ENCODE measurements around the gene PNMA8B.
A peak's percentile ranks its signal among the peaks of the same experiment; 100 is the strongest.
"Not testable (repeated sequence)": the region's sequence is repeated elsewhere in the genome, so short reads cannot be mapped to it uniquely, and the experiment has no call there.

PNMA8B gene

DNA sequence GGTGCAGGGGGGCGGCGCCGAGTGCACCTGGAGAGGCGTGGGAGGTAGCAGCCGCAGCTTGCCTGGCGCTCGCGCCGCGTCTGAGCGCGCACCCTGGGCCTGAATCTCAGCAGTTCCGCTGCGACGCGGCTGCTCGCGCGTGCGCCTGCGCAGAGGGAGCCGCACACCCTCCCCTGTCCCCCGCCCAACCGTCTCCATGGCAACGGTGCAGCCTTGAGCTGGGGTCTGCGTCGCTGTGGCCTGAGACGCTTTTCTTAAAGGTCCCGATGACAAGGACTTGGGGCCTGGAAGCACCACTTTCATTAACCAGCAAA lies at the start of gene PNMA8B:
PNMA8B (minus strand) TSS at position 82 of the 314 bp plus-strand sequence. CDS start 402 bp downstream, outside the sequence.
- DNase-seq (ENCODE audit: low spot score), result peak; percentile 91

DNA sequence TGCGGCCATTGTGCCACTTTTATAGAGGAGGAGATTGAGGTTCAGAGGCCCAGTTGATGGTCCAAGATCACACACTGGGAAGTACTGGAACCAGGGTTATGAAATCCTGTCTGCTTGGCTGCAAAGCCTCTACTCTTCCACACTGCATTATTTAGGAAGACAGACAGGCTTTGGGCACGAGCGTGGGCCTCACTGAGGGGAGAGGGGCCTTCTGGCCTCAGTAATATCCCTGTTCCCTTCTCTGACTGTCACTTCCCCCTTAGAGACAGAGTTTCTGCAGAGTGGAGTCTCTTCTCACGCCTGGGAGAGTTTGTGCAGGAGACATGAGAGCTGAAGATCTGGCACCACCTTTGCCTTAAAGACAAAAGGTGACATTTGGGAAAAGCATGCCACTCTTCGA lies 49.0 kb upstream of the PNMA8B start:
- DNase-seq (ENCODE audit: low spot score), result no peak

GRCh38 chr19:46542428-46543230 lies 47.0 kb upstream of the PNMA8B start:
- DNase-seq (ENCODE audit: low spot score), result peak; percentile 87

- no peak for DNase-seq (ENCODE audit: low spot score)
Measured at GRCh38 chr19:46537136-46538097, 41.8 kb upstream of the PNMA8B start.

GRCh38 chr19:46536391-46536790 lies 40.7 kb upstream of the PNMA8B start:
- no peak for DNase-seq (ENCODE audit: low spot score)

- DNase-seq (ENCODE audit: low spot score), result no peak
Measured at GRCh38 chr19:46533621-46534081, 38.0 kb upstream of the PNMA8B start.

DNA sequence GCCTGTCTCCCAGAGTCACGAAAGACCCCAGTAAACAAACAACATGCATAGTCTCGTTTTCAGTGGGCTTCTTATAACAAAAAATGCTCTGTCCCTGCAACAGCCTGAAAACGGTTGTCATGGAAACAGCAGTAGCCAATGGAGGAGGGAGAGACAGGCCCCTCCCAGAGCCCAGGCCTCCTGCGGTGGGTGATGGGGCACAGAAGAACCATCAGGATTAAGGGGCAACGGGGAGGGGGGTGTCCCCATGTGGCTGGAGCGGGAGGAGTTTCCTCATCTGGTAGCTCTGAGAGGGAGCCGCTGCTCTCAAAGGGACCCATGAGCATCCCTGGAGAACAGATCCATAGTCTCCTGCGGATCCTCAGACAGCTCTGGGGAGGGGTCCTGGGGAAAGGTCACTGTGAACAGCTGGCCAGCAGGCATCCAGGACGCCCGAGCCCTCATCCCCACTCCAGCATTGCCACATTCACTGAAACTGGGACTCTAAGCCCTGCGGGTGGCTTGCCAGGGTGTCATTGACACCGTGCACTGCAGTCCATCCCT lies 37.5 kb upstream of the PNMA8B start:
- DNase-seq (ENCODE audit: low spot score), result no peak

- DNase-seq (ENCODE audit: low spot score), result no peak
Measured at GRCh38 chr19:46530636-46531035, 35.0 kb upstream of the PNMA8B start.

GRCh38 chr19:46529622-46530451 lies 34.2 kb upstream of the PNMA8B start:
- peak; percentile 56 for DNase-seq (ENCODE audit: low spot score)

- DNase-seq (ENCODE audit: low spot score), result no peak
Measured at GRCh38 chr19:46528601-46529590, 33.2 kb upstream of the PNMA8B start.

DNA sequence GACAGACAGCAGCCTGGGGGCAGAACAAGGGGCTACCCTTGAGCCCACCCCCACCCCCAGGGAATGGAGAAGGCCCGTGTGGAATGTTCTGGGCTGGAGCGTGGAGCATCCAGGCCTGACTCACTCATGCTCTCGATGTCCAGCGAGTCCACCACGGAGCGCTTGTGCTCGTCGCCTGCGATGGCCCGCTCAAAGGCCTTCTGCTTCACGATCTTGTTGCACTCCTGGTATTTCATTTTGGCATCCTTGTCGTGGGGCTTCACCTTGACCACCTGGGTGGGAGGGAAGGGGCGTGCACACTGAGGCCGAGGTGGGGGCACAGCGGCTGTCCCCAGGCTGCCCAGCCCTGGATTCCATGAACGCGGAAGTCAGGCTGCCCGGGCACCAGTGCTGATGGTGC lies 31.1 kb upstream of the PNMA8B start:
- not testable (repeated sequence) for DNase-seq (ENCODE audit: low spot score)

GRCh38 chr19:46524308-46524707 lies 28.6 kb upstream of the PNMA8B start:
- DNase-seq (ENCODE audit: low spot score), result no peak

DNA sequence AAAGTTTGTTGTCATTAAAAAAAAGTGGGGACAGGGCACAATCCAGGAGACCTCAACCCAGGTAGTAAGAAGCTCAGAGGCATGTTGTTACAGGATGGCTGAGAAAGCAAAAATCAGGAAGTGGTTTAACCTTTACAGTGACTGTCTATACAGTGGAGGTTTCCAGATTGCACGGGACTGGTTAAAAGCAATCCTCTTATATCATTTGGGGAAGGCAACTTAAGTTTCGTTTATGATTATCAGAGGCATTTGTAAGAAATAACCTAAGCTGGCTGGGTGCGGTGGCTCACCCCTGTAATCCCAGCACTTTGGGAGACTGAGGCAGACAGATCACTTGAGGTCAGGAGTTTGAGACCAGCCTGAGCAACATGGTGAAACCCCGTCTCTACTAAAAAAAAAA lies 27.3 kb upstream of the PNMA8B start:
- DNase-seq (ENCODE audit: low spot score), result not testable (repeated sequence)

GRCh38 chr19:46521241-46521868 lies 25.7 kb upstream of the PNMA8B start:
- DNase-seq (ENCODE audit: low spot score), result no peak

DNA sequence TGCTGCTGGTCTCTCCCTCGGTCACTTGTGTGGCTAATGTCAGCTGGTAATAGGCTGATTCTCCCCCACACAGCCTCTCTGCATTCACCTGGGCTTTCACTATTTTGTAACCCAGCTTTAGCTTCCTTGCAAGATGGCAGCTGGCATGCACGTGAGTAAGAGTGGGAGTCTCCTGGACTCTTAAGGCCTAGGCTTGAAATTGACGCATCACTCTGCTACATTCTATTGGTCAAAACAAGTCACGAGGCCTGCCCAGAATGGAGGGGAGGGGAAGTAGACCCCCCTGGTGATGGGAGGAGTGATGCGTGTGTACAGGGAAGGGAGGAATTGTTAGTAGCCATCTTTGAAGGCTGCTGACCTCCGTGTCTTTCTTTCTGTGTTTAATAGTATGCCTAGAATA lies 24.9 kb upstream of the PNMA8B start:
- no peak for DNase-seq (ENCODE audit: low spot score)

DNA sequence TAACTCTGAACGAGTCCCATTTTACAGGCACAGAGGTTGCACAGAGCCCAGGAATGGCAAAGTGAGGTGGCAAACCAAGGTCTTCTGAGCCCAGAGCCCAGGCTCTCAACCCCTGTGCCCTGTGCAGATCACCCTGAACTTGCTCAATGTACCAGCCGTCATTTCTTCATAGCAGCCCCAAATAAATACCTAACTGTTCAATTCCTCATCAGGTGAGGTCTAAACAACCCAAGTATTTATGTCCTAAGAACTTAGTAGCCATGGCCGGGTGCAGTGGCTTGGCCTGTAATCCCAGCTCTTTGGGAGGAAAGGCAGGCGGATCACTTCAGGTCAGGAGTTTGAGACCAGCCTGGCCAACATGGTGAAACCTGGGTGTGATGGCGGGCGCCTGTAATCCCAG lies 21.8 kb upstream of the PNMA8B start:
- no peak for DNase-seq (ENCODE audit: low spot score)

DNA sequence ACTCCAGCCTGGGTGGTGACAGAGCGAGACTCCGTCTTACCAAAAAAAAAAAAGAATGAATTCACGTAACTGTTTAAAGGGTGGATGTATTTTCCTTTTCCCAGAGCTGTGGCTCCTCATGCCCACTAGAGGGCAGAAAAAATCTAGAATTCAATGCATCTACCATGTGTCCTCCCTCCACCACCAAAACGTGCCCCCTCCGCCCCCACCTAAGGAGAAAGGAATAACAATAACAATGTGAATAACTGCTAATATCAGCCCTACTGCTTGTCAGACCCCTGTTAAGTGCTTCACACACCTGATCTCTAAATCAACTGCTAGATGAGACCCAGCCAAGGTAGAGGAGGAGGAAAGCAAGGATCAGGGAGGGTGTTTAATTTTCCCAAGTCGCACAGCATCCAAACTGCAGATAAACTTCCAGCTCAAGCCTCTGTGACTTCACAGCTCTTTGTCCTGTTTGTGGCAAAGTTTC lies 20.2 kb upstream of the PNMA8B start:
- no peak for DNase-seq (ENCODE audit: low spot score)

DNA sequence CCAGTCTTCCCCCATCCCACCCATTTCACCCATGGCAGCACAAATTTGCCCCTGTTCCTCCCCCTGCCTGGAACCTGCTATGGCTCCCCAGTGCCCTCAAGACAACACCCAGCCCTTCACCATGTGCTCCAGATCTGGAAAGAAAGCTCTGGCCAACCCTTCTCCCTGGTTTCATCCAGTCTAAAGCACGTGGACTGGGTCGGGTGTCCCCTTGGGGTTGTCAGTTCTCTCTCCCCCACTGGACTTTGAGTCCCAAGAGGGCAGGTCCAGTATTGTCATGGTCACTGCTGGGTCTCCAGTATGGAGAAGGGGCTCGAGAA lies 19.6 kb upstream of the PNMA8B start:
- no peak for DNase-seq (ENCODE audit: low spot score)

- DNase-seq (ENCODE audit: low spot score), result no peak
Measured at GRCh38 chr19:46514589-46515289, 19.1 kb upstream of the PNMA8B start.
